ENCODE data around the gene TTC13. TPM values are rescaled to one million over a fixed set of nuclear protein-coding genes. Genes with fewer than 3 reads are reported as not detected.

Gene TTC13
- total RNA-seq, 1 donor from 2014 or later = 35.4 TPM

DNA sequence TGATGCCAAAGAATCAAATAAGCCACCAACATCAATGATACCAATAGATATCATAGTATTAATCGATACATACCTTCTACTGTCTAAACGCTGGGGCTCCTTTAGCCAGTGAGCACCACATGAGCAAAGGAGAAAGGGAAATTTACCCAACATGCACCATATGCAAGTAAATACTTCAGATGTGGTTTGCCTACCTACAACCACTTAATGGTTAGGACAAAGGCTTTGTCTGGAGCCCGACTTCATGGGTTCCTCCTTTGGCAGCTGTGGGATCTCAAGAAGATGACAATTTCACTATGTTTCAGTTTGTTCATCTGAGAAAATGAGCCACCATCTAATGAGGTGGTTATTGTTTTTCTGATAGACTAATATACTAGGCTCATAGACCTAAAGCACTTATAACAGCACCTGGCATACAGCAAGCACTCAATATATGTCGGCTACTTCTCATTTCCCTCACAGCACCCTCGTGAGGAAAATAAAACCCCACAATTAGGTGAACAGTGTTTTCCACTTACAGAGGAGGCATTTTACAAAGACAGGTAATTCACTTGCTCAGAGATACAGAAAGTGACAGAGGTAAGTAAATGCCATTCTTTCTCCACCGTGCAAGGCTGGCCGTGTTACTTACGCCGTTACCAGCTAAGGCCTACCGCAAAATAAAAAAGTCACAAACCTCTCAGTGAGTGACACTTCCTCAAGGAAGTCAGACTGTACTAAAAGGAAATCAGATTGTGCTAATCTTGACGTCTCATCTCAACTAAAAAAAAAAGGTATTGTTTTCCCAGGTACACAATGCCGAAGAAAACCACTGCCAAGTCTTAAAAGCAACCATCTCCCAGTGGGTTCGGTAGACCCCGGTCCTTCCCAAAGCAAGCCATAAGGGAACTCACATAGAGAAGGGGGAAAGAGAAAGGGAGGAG, 1.6 kb downstream of the TTC13 start:
- Mint-ChIP-seq H3K27ac (peak overlapping the region; percentile 99), H3K4me3 (peak overlapping the region; percentile 96), H3K4me1 (peaks cover 43% of the 10 kb centered on the region), H3K36me3 (ENCODE audit: low read depth) (peaks cover 24% of the 10 kb centered on the region), H3K9me3 (no peaks in the 10 kb centered on the region), H3K27me3 (no peaks in the 10 kb centered on the region)
- ATAC-seq (ENCODE audit: low read depth) = no peak
- POLR2A ChIA-PET = interaction anchor here (0.6 to 3.0 kb wide), 4 partner anchors 9 to 62 kb away, joined by 3 to 17 read pairs (median 6); partner anchors contain the start of gene FAM89A
- DNase-seq = no peak
- CTCF ChIA-PET = no interaction called here
- no peak for TF ChIP-seq CTCF (IDR thresholded peaks at IDR 0.05)
- intact Hi-C loops (cut with micrococcal nuclease) = loop anchor here (2.0 to 5.0 kb wide), 3 partner anchors 635 to 1495 kb away; partner anchors contain the start of genes TAF5L and URB2

- DNase-seq (no peak), ATAC-seq (ENCODE audit: low read depth) (no peak)
- ChIA-PET CTCF (no interaction called here), POLR2A (interaction anchor here (0.6 kb wide), 1 partner anchor 13 kb away, joined by 3 read pairs; no protein-coding TSS in a partner anchor)
- H3K36me3 Mint-ChIP-seq (ENCODE audit: low read depth) = peaks cover 24% of the 10 kb centered on the region
- TF ChIP-seq CTCF (IDR thresholded peaks at IDR 0.05) = no peak
- no peaks in the 10 kb centered on the region for H3K9me3 Mint-ChIP-seq
- H3K27ac Mint-ChIP-seq = peak overlapping the region; percentile 99
- no peaks in the 10 kb centered on the region for H3K27me3 Mint-ChIP-seq
- peaks cover 51% of the 10 kb centered on the region for H3K4me1 Mint-ChIP-seq
- H3K4me3 Mint-ChIP-seq = peak overlapping the region; percentile 65
- intact Hi-C loops (cut with micrococcal nuclease) = loop anchor here (2.0 to 5.0 kb wide), 3 partner anchors 636 to 1494 kb away; partner anchors contain the start of genes TAF5L and URB2
Measured at GRCh38 chr1:230976360-230976759, 2.3 kb downstream of the TTC13 start.

GRCh38 chr1:230975636-230976035, 3.0 kb downstream of the TTC13 start:
- Mint-ChIP-seq H3K36me3 (ENCODE audit: low read depth) (peaks cover 25% of the 10 kb centered on the region), H3K4me1 (peaks cover 54% of the 10 kb centered on the region), H3K27ac (peak overlapping the region; percentile 99), H3K27me3 (no peaks in the 10 kb centered on the region), H3K9me3 (no peaks in the 10 kb centered on the region), H3K4me3 (no peak overlapping the region)
- ChIA-PET CTCF (no interaction called here), POLR2A (no interaction called here)
- ATAC-seq (ENCODE audit: low read depth) = no peak
- TF ChIP-seq CTCF (IDR thresholded peaks at IDR 0.05) = no peak
- intact Hi-C loops (cut with micrococcal nuclease) = loop anchor here (2.0 to 5.0 kb wide), 3 partner anchors 637 to 1493 kb away; partner anchors contain the start of genes TAF5L and URB2
- no peak for DNase-seq

- Mint-ChIP-seq H3K4me3 (peak overlapping the region; percentile 72), H3K4me1 (peaks cover 68% of the 10 kb centered on the region), H3K27ac (peak overlapping the region; percentile 95), H3K9me3 (no peaks in the 10 kb centered on the region), H3K36me3 (ENCODE audit: low read depth) (peaks cover 27% of the 10 kb centered on the region), H3K27me3 (no peaks in the 10 kb centered on the region)
- ChIA-PET POLR2A (interaction anchor here (1.4 to 1.5 kb wide), 2 partner anchors 15 to 242 kb away, joined by 5 to 10 read pairs; no protein-coding TSS in a partner anchor), CTCF (interaction anchor here (1.0 to 1.3 kb wide), 2 partner anchors 15 to 19 kb away, joined by 3 read pairs; no protein-coding TSS in a partner anchor)
- no peak for TF ChIP-seq CTCF (IDR thresholded peaks at IDR 0.05)
- intact Hi-C loops (cut with micrococcal nuclease) = no loop called here
- ATAC-seq (ENCODE audit: low read depth) = peak; percentile 83
- no peak for DNase-seq
Measured at GRCh38 chr1:230972855-230973271, 5.8 kb downstream of the TTC13 start.

- CTCF ChIA-PET = no interaction called here
- POLR2A ChIA-PET = no interaction called here
- H3K27ac Mint-ChIP-seq = peak overlapping the region; percentile 95
- no peaks in the 10 kb centered on the region for H3K27me3 Mint-ChIP-seq
- H3K4me3 Mint-ChIP-seq = no peak overlapping the region
- peaks cover 58% of the 10 kb centered on the region for H3K4me1 Mint-ChIP-seq
- no peaks in the 10 kb centered on the region for H3K9me3 Mint-ChIP-seq
- no peak for TF ChIP-seq CTCF (IDR thresholded peaks at IDR 0.05)
- ATAC-seq (ENCODE audit: low read depth) (no peak), DNase-seq (no peak)
- H3K36me3 Mint-ChIP-seq (ENCODE audit: low read depth) = peaks cover 21% of the 10 kb centered on the region
- intact Hi-C loops (cut with micrococcal nuclease) = no loop called here
Measured at GRCh38 chr1:230971771-230972170, 6.9 kb downstream of the TTC13 start.
